Tibial artery (tissue), 4 donors: Measurements from ENCODE around the gene FAM124A.

Experiments used
- DNase-seq, 2 donors: peaks; one replicate each; pipeline ENCODE4 v3.0.0-alpha.2; 2019
- H3K27ac ChIP-seq, 2 donors: fragments of 200-600 bp; sonication (generic) in 1 of 2; 1 replicate in 1 of 2; 2 replicates in 1 of 2; pipeline ENCODE4 v1.5.1; 2018 to 2019; ENCODE audit warnings: mild to moderate bottlenecking in 1 of 2
- H3K27me3 ChIP-seq, 2 donors: fragments of 200-600 bp; sonication (generic) in 1 of 2; one replicate each; pipeline versions ENCODE4 v1.5.1 to v1.6.0; 2016 to 2019
- H3K36me3 ChIP-seq, 3 donors: fragments of 200-600 bp; sonication (generic) in 2 of 3; one replicate each; pipeline ENCODE4 v1.5.1; 2016 to 2019; ENCODE audit warnings: mild to moderate bottlenecking in 2 of 3
- H3K4me1 ChIP-seq, 4 donors: fragments of 200-600 bp; sonication (generic) in 2 of 4; 1 replicate in 3 of 4; 2 replicates in 1 of 4; pipeline ENCODE4 v1.5.1; 2016 to 2019
- H3K4me3 ChIP-seq, 2 donors: fragments of 200-600 bp; sonication (generic) in 1 of 2; 1 replicate in 1 of 2; 2 replicates in 1 of 2; pipeline ENCODE4 v1.5.1; 2018 to 2019; ENCODE audit warnings: mild to moderate bottlenecking in 2 of 2
- H3K9me3 ChIP-seq, 3 donors: fragments of 200-600 bp; sonication (generic) in 1 of 3; one replicate each; pipeline ENCODE4 v1.5.1; 2016 to 2019
- intact Hi-C: fragments of 100-400 bp; cut with DNase I; formaldehyde crosslinking; loops from one replicate; pipeline ENCODE4 v1.15.0; 2023; ENCODE audit warnings: low total_unique reads
- TF ChIP-seq, protein P1 (sequence below), 2 experiments: fragments of 200-600 bp in 1 of 2; fragments of 450-650 bp in 1 of 2; IDR thresholded peaks; one replicate each; pipeline ENCODE4 v1.5.1; 2017 to 2019; ENCODE audit warnings: antibody characterized with exemption in 2 of 2, mild to moderate bottlenecking in 1 of 2, moderate library complexity in 1 of 2

Gene FAM124A

GRCh38 chr13:51236491-51236792 lies 14.2 kb downstream of the FAM124A start:
- Histone ChIP-seq H3K4me3 (no peak overlapping the region), H3K27me3 (no peaks in the 10 kb centered on the region), H3K27ac (no peak overlapping the region), H3K9me3 (no peaks in the 10 kb centered on the region), H3K4me1 (peaks cover 0 to 5% (median 0%) of the 10 kb centered on the region in 4 donors), H3K36me3 (no peaks in the 10 kb centered on the region)
- intact Hi-C loops: no loop called here
- DNase-seq: no peak
- TF ChIP-seq, protein P1, sequence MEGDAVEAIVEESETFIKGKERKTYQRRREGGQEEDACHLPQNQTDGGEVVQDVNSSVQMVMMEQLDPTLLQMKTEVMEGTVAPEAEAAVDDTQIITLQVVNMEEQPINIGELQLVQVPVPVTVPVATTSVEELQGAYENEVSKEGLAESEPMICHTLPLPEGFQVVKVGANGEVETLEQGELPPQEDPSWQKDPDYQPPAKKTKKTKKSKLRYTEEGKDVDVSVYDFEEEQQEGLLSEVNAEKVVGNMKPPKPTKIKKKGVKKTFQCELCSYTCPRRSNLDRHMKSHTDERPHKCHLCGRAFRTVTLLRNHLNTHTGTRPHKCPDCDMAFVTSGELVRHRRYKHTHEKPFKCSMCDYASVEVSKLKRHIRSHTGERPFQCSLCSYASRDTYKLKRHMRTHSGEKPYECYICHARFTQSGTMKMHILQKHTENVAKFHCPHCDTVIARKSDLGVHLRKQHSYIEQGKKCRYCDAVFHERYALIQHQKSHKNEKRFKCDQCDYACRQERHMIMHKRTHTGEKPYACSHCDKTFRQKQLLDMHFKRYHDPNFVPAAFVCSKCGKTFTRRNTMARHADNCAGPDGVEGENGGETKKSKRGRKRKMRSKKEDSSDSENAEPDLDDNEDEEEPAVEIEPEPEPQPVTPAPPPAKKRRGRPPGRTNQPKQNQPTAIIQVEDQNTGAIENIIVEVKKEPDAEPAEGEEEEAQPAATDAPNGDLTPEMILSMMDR (IDR thresholded peaks at IDR 0.05): no peak

DNA sequence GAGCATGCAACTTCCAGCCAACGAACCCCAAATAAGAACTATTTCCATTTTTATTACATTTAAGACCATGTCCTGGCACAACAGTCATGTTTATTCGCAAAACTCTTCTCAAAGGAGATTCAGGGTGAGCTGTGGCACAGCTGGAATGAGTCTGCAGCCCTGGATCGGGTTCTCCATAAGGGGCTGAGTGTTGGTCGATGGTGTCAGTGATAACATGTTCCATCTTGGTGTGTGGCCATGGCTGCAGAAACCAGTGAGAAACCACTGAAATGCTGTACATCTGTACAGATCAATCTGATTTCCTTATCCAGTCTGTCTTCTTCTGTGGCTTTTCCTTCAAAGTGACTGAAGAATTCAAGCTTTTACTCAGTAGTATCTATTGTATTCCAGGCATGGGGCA lies 15.2 kb downstream of the FAM124A start:
- no peak overlapping the region for H3K27ac ChIP-seq
- no peaks in the 10 kb centered on the region for H3K9me3 ChIP-seq
- H3K36me3 ChIP-seq: no peaks in the 10 kb centered on the region
- TF ChIP-seq, protein P1 (IDR thresholded peaks at IDR 0.05): no peak
- intact Hi-C loops: no loop called here
- DNase-seq: no peak
- H3K4me3 ChIP-seq: no peak overlapping the region
- peaks cover 0 to 5% (median 0%) of the 10 kb centered on the region in 4 donors for H3K4me1 ChIP-seq
- H3K27me3 ChIP-seq: no peaks in the 10 kb centered on the region

GRCh38 chr13:51237887-51238286 lies 15.7 kb downstream of the FAM124A start:
- no peak for DNase-seq
- no peaks in the 10 kb centered on the region for H3K27me3 ChIP-seq
- TF ChIP-seq, protein P1 (IDR thresholded peaks at IDR 0.05): no peak
- H3K4me1 ChIP-seq: peaks cover 0 to 5% (median 0%) of the 10 kb centered on the region in 4 donors
- H3K9me3 ChIP-seq: no peaks in the 10 kb centered on the region
- H3K4me3 ChIP-seq: no peak overlapping the region
- intact Hi-C loops: no loop called here
- H3K36me3 ChIP-seq: no peaks in the 10 kb centered on the region
- H3K27ac ChIP-seq: no peak overlapping the region

- Histone ChIP-seq H3K4me3 (no peak overlapping the region), H3K36me3 (no peaks in the 10 kb centered on the region), H3K27me3 (no peaks in the 10 kb centered on the region), H3K27ac (no peak overlapping the region), H3K4me1 (peaks cover 0 to 5% (median 0%) of the 10 kb centered on the region in 4 donors), H3K9me3 (no peaks in the 10 kb centered on the region)
- TF ChIP-seq, protein P1 (IDR thresholded peaks at IDR 0.05): no peak
- intact Hi-C loops: no loop called here
- no peak for DNase-seq
Measured at GRCh38 chr13:51240178-51240577, 18.0 kb downstream of the FAM124A start.

DNA sequence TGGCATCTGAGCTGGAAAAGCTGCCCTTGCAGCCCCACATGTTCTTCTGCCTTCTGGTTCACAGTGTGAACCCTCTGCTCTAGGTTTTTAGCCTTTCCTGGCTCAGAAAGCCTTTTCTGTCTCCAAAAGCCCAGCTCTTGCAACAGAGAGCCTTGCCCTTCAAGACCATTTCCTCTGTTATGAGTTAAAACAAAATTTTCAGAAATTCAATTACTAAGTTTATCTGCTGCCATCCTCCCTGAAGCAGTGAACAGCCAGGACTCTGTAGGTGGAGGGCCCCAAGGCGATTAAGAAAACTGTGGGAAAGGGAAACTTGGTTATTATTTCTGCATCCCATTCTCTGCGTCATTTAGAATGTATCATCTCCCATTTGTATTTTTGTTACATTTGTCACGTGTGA lies 18.8 kb downstream of the FAM124A start:
- intact Hi-C loops: no loop called here
- Histone ChIP-seq H3K27ac (no peak overlapping the region), H3K9me3 (no peaks in the 10 kb centered on the region), H3K36me3 (no peaks in the 10 kb centered on the region), H3K4me3 (no peak overlapping the region), H3K27me3 (no peaks in the 10 kb centered on the region), H3K4me1 (peaks cover 0 to 6% (median 0%) of the 10 kb centered on the region in 4 donors)
- TF ChIP-seq, protein P1 (IDR thresholded peaks at IDR 0.05): no peak
- no peak for DNase-seq

- no peak for DNase-seq
- intact Hi-C loops: no loop called here
- H3K4me3 ChIP-seq: no peak overlapping the region
- no peaks in the 10 kb centered on the region for H3K27me3 ChIP-seq
- H3K9me3 ChIP-seq: no peaks in the 10 kb centered on the region
- TF ChIP-seq, protein P1 (IDR thresholded peaks at IDR 0.05): no peak
- H3K4me1 ChIP-seq: peaks cover 0 to 14% (median 4%) of the 10 kb centered on the region in 4 donors
- no peak overlapping the region for H3K27ac ChIP-seq
- no peaks in the 10 kb centered on the region for H3K36me3 ChIP-seq
Measured at GRCh38 chr13:51241720-51242119, 19.5 kb downstream of the FAM124A start.
